ENCODE results near the gene GPR142. TPM values are rescaled to one million over a fixed set of nuclear protein-coding genes. Genes with fewer than 3 reads are reported as not detected.
A peak's percentile ranks its signal among the peaks of the same experiment; 100 is the strongest.

GPR142 gene
- total RNA-seq, 5 donors from 2014 or later (not counting 1 experiment from before 2014, with no cell fraction given) = not detected

DNA sequence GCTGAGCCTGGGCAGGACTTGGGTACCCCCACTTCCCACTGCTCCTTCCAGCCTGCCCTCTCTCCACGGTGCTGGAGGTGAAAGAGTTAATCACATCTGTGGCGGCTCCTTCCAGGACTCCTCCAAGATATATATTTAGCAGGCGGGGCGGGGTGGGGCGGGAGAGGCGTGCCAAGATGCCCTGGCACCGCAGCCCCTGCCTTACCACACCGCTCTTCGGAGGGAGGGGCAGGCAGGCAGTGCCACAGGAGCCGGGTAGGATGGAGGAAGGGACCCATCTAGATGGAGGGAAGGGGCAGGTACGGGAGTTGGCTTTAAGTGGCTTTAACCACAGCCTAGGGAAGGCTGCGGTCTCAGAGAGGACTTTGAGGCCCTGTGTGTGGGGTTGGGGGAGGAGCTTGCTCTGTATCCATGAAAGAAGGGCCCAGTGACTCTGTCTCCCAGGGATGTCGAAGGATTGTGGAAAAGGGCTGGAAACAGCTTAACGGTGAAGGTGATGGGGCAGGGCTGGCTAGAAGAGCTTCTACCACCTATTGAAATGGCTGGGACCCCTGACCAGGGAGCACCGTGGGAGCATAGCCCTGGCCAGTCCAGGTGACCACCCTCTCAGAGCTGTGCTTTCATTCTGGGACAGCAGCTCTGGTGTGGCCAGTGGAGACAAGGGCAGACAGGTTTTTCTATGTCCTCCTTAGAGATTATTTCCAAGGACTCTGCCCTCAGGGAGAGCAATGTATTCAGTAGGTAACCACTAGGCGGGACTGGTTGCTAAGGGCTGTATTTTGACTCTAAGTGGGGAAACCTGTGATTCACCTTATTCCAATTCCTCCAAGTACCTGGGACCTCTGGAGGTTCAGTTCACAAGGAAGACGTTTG is 13.0 kb downstream of the GPR142 start:
- peak in 1 of 4 experiments; percentile 6 for ATAC-seq (replicated peaks in 1 of 4)
- Mint-ChIP-seq H3K4me1 (peaks cover 0 to 11% (median 3%) of the 10 kb centered on the region in 3 donors), H3K27ac (no peak overlapping the region), H3K36me3 (no peaks in the 10 kb centered on the region), H3K9me3 (no peaks in the 10 kb centered on the region), H3K4me3 (peak overlapping the region in 1 of 3 donors; percentile 10), H3K27me3 (no peaks in the 10 kb centered on the region)
- Histone ChIP-seq H3K4me3 (ENCODE audit: control insufficient read depth in 1 of 2, extremely low read depth in 1 of 2, low read length in 1 of 2) (no peak overlapping the region), H3K9me3 (no peaks in the 10 kb centered on the region), H3K4me1 (ENCODE audit: control insufficient read depth in 1 of 2, extremely low read depth in 1 of 2, insufficient read depth in 2 of 2, low read length in 2 of 2) (peaks cover 3 to 21% of the 10 kb centered on the region in 2 experiments), H3K27ac (ENCODE audit: low read length) (no peak overlapping the region), H3K36me3 (ENCODE audit: control insufficient read depth in 2 of 2, extremely low read depth in 1 of 2, insufficient read depth in 1 of 2, low read length in 1 of 2) (no peaks in the 10 kb centered on the region), H3K27me3 (replicated peaks in 1 of 2; ENCODE audit: control insufficient read depth in 2 of 2, extremely low read depth in 1 of 2, insufficient read depth in 2 of 2, low read length in 1 of 2) (peaks cover 0 to 17% of the 10 kb centered on the region in 2 experiments)
- no peak for DNase-seq
- ChIA-PET CTCF (interaction anchor here (0.7 to 1.7 kb wide), 4 partner anchors 11 to 116 kb away, joined by 3 to 7 read pairs (median 3); no protein-coding TSS in a partner anchor), POLR2A (no interaction called here)
- 55% methylated on average over 7 of the region's 17 CpGs for WGBS (ENCODE audit: insufficient coverage)

DNA sequence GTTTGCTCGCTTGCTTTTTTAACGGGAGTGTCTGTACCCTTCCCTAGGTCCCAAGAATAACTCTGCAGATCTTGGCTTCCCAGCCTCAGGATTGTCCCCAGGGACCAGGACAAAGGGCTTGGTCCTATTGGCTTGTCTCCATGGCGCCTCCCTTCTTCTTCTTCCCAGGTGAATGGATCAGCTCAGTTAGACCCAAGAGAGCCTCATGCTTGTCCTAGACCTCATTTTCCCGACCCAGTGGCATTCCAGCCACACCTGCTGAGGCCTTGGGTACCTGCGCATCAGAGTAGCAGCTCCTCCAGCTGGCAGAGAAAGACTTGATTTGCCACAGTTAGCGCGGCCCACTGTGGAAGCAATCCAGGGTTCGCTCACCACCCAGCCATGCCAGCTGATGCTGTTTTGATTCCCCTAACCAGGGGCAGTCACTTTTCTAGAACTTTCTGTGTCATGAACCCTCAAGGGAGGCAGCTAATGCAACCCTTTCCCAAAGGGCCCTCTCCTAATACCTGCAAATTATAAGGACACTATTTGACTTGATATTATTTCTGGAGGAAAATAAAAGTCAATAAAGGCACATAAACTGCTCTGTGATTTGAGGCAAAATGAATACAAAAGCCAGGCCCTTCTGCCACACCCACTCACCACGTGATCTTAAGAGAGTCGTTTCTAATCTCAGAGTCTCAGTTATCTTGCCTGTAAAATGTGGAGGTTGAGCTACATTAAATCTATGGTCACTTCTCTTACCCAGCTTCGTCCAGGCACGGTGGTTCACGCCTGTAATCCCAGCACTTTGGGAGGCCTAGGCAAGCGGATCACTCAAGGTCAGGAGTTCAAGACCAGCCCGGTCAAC is 13.9 kb downstream of the GPR142 start:
- WGBS (ENCODE audit: insufficient coverage) = 91% methylated on average over 6 of the region's 15 CpGs
- no peaks in the 10 kb centered on the region for H3K9me3 ChIP-seq
- POLR2A ChIA-PET = no interaction called here
- DNase-seq = no peak
- Mint-ChIP-seq H3K36me3 (no peaks in the 10 kb centered on the region), H3K27ac (no peak overlapping the region), H3K27me3 (no peaks in the 10 kb centered on the region), H3K4me1 (peaks cover 0 to 11% (median 3%) of the 10 kb centered on the region in 3 donors), H3K4me3 (no peak overlapping the region), H3K9me3 (no peaks in the 10 kb centered on the region)
- ATAC-seq (replicated peaks in 1 of 4) = no peak
- H3K4me1 ChIP-seq (ENCODE audit: control insufficient read depth in 1 of 2, extremely low read depth in 1 of 2, insufficient read depth in 2 of 2, low read length in 2 of 2) = peaks cover 3 to 21% of the 10 kb centered on the region in 2 experiments
- CTCF ChIA-PET = interaction anchor here (0.5 to 1.1 kb wide), 3 partner anchors 13 to 115 kb away, joined by 3 to 4 read pairs (median 3); no protein-coding TSS in a partner anchor
- H3K27ac ChIP-seq (ENCODE audit: low read length) = no peak overlapping the region
- H3K36me3 ChIP-seq (ENCODE audit: control insufficient read depth in 2 of 2, extremely low read depth in 1 of 2, insufficient read depth in 1 of 2, low read length in 1 of 2) = no peaks in the 10 kb centered on the region
- H3K4me3 ChIP-seq (ENCODE audit: control insufficient read depth in 1 of 2, extremely low read depth in 1 of 2, low read length in 1 of 2) = no peak overlapping the region
- peaks cover 0 to 17% of the 10 kb centered on the region in 2 experiments for H3K27me3 ChIP-seq (replicated peaks in 1 of 2; ENCODE audit: control insufficient read depth in 2 of 2, extremely low read depth in 1 of 2, insufficient read depth in 2 of 2, low read length in 1 of 2)

DNA sequence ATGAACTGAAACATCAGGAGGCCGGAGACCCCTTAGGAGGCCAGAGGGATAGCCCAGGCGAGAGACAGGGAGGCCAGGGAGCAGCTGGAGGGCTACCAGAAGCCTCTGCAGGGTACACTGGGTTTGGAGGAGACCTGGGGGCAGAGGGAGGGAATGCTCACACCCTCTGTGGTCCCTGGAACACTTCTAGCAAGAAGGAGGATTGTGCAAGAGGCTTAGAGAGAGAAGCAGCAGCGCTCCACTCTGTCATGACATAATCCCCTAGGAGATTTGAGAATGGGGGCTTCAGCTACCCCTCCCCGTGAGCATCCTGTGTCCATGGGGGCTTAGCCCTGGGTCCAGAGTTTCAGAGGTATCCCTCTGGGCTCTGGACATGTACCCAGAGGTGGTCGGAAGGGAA is 15.8 kb downstream of the GPR142 start:
- Histone ChIP-seq H3K27ac (ENCODE audit: low read length) (no peak overlapping the region), H3K4me3 (ENCODE audit: control insufficient read depth in 1 of 2, extremely low read depth in 1 of 2, low read length in 1 of 2) (no peak overlapping the region), H3K36me3 (ENCODE audit: control insufficient read depth in 2 of 2, extremely low read depth in 1 of 2, insufficient read depth in 1 of 2, low read length in 1 of 2) (no peaks in the 10 kb centered on the region), H3K27me3 (replicated peaks in 1 of 2; ENCODE audit: control insufficient read depth in 2 of 2, extremely low read depth in 1 of 2, insufficient read depth in 2 of 2, low read length in 1 of 2) (peaks cover 0 to 22% of the 10 kb centered on the region in 2 experiments), H3K4me1 (ENCODE audit: control insufficient read depth in 1 of 2, extremely low read depth in 1 of 2, insufficient read depth in 2 of 2, low read length in 2 of 2) (peaks cover 3 to 21% of the 10 kb centered on the region in 2 experiments), H3K9me3 (no peaks in the 10 kb centered on the region)
- no peaks in the 10 kb centered on the region for H3K36me3 Mint-ChIP-seq
- no peak overlapping the region for H3K4me3 Mint-ChIP-seq
- peaks cover 0 to 11% (median 3%) of the 10 kb centered on the region in 3 donors for H3K4me1 Mint-ChIP-seq
- 80% methylated on average over 2 of the region's 5 CpGs for WGBS (ENCODE audit: insufficient coverage)
- H3K9me3 Mint-ChIP-seq = no peaks in the 10 kb centered on the region
- ATAC-seq (replicated peaks in 1 of 4) (no peak), DNase-seq (no peak)
- no peaks in the 10 kb centered on the region for H3K27me3 Mint-ChIP-seq
- ChIA-PET POLR2A (no interaction called here), CTCF (interaction anchor here in 1 of 2 donors (1.6 kb wide), 1 partner anchor 74 kb away, joined by 3 read pairs; no protein-coding TSS in a partner anchor)
- no peak overlapping the region for H3K27ac Mint-ChIP-seq

DNA sequence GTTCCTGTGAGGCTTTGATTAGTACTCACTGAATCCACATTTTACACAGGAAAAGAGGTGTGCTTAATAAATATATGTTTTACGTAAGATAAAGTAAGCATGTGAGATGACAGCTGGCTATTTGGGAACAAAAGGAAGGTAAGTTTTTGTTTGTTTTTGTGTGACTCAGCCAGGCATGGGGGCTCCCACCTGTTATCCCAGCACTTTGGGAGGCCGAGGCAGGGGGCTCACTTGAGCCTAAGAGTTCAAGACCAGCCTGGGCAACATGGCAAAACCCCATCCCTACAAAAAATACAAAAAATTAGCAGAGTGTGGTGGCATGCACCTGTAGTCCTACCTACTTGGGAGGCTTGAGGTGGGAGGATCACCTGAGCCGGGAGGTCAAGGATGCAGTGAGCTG is 17.9 kb downstream of the GPR142 start:
- POLR2A ChIA-PET = no interaction called here
- Mint-ChIP-seq H3K27ac (no peak overlapping the region), H3K36me3 (no peaks in the 10 kb centered on the region), H3K27me3 (no peaks in the 10 kb centered on the region), H3K4me1 (peaks cover 0 to 6% (median 0%) of the 10 kb centered on the region in 3 donors), H3K4me3 (no peak overlapping the region), H3K9me3 (no peaks in the 10 kb centered on the region)
- 93% methylated on average over 2 of the region's 3 CpGs for WGBS (ENCODE audit: insufficient coverage)
- no peak for ATAC-seq (replicated peaks in 1 of 4)
- Histone ChIP-seq H3K27me3 (replicated peaks in 1 of 2; ENCODE audit: control insufficient read depth in 2 of 2, extremely low read depth in 1 of 2, insufficient read depth in 2 of 2, low read length in 1 of 2) (peaks cover 0 to 13% of the 10 kb centered on the region in 2 experiments), H3K36me3 (ENCODE audit: control insufficient read depth in 2 of 2, extremely low read depth in 1 of 2, insufficient read depth in 1 of 2, low read length in 1 of 2) (no peaks in the 10 kb centered on the region), H3K4me1 (ENCODE audit: control insufficient read depth in 1 of 2, extremely low read depth in 1 of 2, insufficient read depth in 2 of 2, low read length in 2 of 2) (peaks cover 0 to 2% of the 10 kb centered on the region in 2 experiments), H3K4me3 (ENCODE audit: control insufficient read depth in 1 of 2, extremely low read depth in 1 of 2, low read length in 1 of 2) (no peak overlapping the region), H3K27ac (ENCODE audit: low read length) (no peak overlapping the region), H3K9me3 (no peaks in the 10 kb centered on the region)
- CTCF ChIA-PET = no interaction called here
- DNase-seq = no peak

DNA sequence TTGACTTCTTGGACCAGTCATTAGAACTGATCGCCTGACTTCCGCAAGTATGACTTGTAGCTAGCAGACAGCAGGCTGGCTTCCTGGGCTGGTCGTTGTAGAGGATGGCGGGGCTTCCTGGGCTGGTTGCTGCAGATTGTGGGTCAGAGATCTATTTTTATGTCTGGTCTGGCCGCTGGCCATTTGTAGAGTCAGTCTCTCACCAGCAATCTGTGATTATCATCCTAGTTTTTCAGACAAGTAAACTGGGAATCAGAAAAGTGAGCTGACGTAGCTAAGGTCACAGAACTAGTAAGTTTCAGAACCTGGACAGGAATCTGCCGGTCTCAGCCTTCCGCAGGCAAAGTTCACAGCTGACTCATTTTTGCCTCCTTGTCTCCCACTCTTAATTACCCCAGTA is 19.1 kb downstream of the GPR142 start:
- H3K4me3 Mint-ChIP-seq = no peak overlapping the region

More for the DNA sequence above, 19.1 kb downstream of the GPR142 start:
- DNase-seq = no peak
- Histone ChIP-seq H3K4me1 (ENCODE audit: control insufficient read depth in 1 of 2, extremely low read depth in 1 of 2, insufficient read depth in 2 of 2, low read length in 2 of 2) (no peaks in the 10 kb centered on the region), H3K4me3 (ENCODE audit: control insufficient read depth in 1 of 2, extremely low read depth in 1 of 2, low read length in 1 of 2) (no peak overlapping the region), H3K27me3 (replicated peaks in 1 of 2; ENCODE audit: control insufficient read depth in 2 of 2, extremely low read depth in 1 of 2, insufficient read depth in 2 of 2, low read length in 1 of 2) (peaks cover 0 to 19% of the 10 kb centered on the region in 2 experiments), H3K27ac (ENCODE audit: low read length) (no peak overlapping the region), H3K36me3 (ENCODE audit: control insufficient read depth in 2 of 2, extremely low read depth in 1 of 2, insufficient read depth in 1 of 2, low read length in 1 of 2) (no peaks in the 10 kb centered on the region), H3K9me3 (no peaks in the 10 kb centered on the region)
- POLR2A ChIA-PET = no interaction called here
- Mint-ChIP-seq H3K36me3 (no peaks in the 10 kb centered on the region), H3K27me3 (no peaks in the 10 kb centered on the region), H3K9me3 (no peaks in the 10 kb centered on the region), H3K4me1 (no peaks in the 10 kb centered on the region), H3K27ac (no peak overlapping the region)
- 62% methylated on average over 8 of the region's 8 CpGs for WGBS (ENCODE audit: insufficient coverage)
- no peak for ATAC-seq (replicated peaks in 1 of 4)
- CTCF ChIA-PET = interaction anchor here in 1 of 2 donors (0.6 kb wide), 1 partner anchor 18 kb away, joined by 3 read pairs; no protein-coding TSS in a partner anchor
